Tibial nerve (tissue), 4 donors: ENCODE data around the gene NKX1-2. TPM values are rescaled to one million over a fixed set of nuclear protein-coding genes. Genes with fewer than 3 reads are reported as not detected.

Experiments used
- DNase-seq, 2 donors: peaks; one replicate each; pipeline ENCODE4 v3.0.0-alpha.2; 2019; ENCODE audit warnings: low spot score in 2 of 2
- H3K27ac ChIP-seq, 4 donors: fragments of 200-600 bp; sonication (generic) in 3 of 4; one replicate each; pipeline ENCODE4 v1.5.1; 2017 to 2019; ENCODE audit warnings: mild to moderate bottlenecking in 1 of 4
- H3K27me3 ChIP-seq, 2 donors: fragments of 200-600 bp; sonication (generic) in 1 of 2; one replicate each; pipeline versions ENCODE4 v1.5.1 to v1.6.0; 2017 to 2019
- H3K36me3 ChIP-seq, 3 donors: fragments of 200-600 bp; sonication (generic); one replicate each; pipeline ENCODE4 v1.5.1; 2018 to 2019
- H3K4me1 ChIP-seq, 4 donors: fragments of 200-600 bp; sonication (generic) in 3 of 4; one replicate each; pipeline ENCODE4 v1.5.1; 2017 to 2019
- H3K4me3 ChIP-seq, 4 donors: fragments of 200-600 bp; sonication (generic) in 3 of 4; one replicate each; pipeline ENCODE4 v1.5.1; 2017 to 2019; ENCODE audit warnings: mild to moderate bottlenecking in 1 of 4, moderate library complexity in 1 of 4
- H3K9me3 ChIP-seq, 4 donors: fragments of 200-600 bp; sonication (generic) in 3 of 4; one replicate each; pipeline ENCODE4 v1.5.1; 2017 to 2019
- EP300 ChIP-seq, 2 donors: sonication (generic); formaldehyde crosslinking; IDR thresholded peaks; one replicate each; pipeline ENCODE4 v1.6.1; 2017; ENCODE audit warnings: antibody characterized with exemption in 2 of 2, mild to moderate bottlenecking in 1 of 2
- POLR2A ChIP-seq, 2 donors: fragments of 450-650 bp; IDR thresholded peaks; one replicate each; pipeline ENCODE4 v1.6.1; 2017; ENCODE audit warnings: antibody characterized with exemption in 2 of 2, mild to moderate bottlenecking in 2 of 2, moderate library complexity in 2 of 2
- WGBS, 2 donors: methylation state at CpG; one replicate each; pipeline ENCODE4 v1.1.5; 2018; 5-methylcytosine and 5-hydroxymethylcytosine counted together
- total RNA-seq, 4 donors: library from RNA; depleted of rRNA; stranded (reverse); fragments of >200 nt; gene quantifications; one replicate each; pipeline ENCODE4 v1.1.0, GENCODE V29; 2016
- TF ChIP-seq, protein P1 (sequence below), 5 experiments: fragments of 200-600 bp in 3 of 5; fragments of 450-650 bp in 2 of 5; sonication (generic) in 3 of 5; IDR thresholded peaks; one replicate each; pipeline ENCODE4 v1.5.1; 2016 to 2019; ENCODE audit warnings: antibody characterized with exemption in 5 of 5, mild to moderate bottlenecking in 3 of 5, moderate library complexity in 2 of 5

The NKX1-2 gene
- total RNA-seq, 4 donors from 2014 or later, result not detected

DNA sequence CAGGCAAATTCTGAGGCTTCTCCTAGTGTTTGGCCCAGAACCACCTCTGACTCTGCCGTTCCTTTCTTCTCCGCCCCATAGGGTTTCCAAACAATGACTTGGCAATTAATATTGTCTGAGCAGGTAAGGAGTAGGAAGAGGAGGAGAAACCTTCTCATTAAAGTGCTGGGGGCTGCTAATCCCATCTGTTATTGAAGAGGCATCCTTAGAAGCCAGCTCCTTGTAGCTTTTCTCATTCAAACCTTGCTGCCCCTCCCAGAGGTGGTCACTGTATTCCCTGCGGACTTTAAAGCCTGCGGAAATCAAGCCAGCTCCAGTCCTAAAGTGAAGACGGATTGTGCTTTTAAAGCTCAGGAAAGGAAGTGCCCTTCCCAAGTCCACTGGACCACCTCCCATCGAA, 1.4 kb upstream of the NKX1-2 start:
- Histone ChIP-seq H3K4me1 (peaks cover 0 to 35% (median 20%) of the 10 kb centered on the region in 4 donors), H3K4me3 (no peak overlapping the region), H3K27ac (no peak overlapping the region), H3K9me3 (no peaks in the 10 kb centered on the region), H3K36me3 (no peaks in the 10 kb centered on the region), H3K27me3 (peaks cover 0 to 94% of the 10 kb centered on the region in 2 donors)
- 23 to 25% methylated on average over 6 of the region's 6 CpGs for WGBS, 2 donors
- TF ChIP-seq, protein P1, sequence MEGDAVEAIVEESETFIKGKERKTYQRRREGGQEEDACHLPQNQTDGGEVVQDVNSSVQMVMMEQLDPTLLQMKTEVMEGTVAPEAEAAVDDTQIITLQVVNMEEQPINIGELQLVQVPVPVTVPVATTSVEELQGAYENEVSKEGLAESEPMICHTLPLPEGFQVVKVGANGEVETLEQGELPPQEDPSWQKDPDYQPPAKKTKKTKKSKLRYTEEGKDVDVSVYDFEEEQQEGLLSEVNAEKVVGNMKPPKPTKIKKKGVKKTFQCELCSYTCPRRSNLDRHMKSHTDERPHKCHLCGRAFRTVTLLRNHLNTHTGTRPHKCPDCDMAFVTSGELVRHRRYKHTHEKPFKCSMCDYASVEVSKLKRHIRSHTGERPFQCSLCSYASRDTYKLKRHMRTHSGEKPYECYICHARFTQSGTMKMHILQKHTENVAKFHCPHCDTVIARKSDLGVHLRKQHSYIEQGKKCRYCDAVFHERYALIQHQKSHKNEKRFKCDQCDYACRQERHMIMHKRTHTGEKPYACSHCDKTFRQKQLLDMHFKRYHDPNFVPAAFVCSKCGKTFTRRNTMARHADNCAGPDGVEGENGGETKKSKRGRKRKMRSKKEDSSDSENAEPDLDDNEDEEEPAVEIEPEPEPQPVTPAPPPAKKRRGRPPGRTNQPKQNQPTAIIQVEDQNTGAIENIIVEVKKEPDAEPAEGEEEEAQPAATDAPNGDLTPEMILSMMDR (IDR thresholded peaks at IDR 0.05), result no peak
- no peak for TF ChIP-seq EP300 (IDR thresholded peaks at IDR 0.05)
- DNase-seq, result no peak

DNA sequence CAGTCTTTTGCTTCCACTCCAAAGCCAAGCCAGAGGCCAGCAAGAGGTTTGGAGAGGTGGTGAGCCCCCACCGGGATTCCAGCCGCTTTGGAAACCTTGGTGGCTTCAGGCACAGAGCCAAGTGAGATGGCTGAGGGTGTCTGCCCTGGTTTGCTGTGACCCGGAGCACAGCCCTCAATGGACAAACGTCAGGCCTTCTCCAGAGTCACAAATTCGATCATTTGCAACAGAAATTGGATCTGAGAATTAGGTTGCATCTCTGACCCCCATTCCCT, 885 bp upstream of the NKX1-2 start:
- H3K9me3 ChIP-seq, result no peaks in the 10 kb centered on the region
- H3K36me3 ChIP-seq, result no peaks in the 10 kb centered on the region
- WGBS, 2 donors, result 9 to 35% methylated on average over 4 to 5 of the region's 5 CpGs
- H3K27ac ChIP-seq, result no peak overlapping the region
- no peak overlapping the region for H3K4me3 ChIP-seq
- peaks cover 0 to 35% (median 20%) of the 10 kb centered on the region in 4 donors for H3K4me1 ChIP-seq
- no peak for DNase-seq
- H3K27me3 ChIP-seq, result peaks cover 0 to 96% of the 10 kb centered on the region in 2 donors
- TF ChIP-seq EP300 (IDR thresholded peaks at IDR 0.05), result no peak
- TF ChIP-seq, protein P1 (IDR thresholded peaks at IDR 0.05), result no peak
- TF ChIP-seq POLR2A (IDR thresholded peaks at IDR 0.05), result no peak

DNA sequence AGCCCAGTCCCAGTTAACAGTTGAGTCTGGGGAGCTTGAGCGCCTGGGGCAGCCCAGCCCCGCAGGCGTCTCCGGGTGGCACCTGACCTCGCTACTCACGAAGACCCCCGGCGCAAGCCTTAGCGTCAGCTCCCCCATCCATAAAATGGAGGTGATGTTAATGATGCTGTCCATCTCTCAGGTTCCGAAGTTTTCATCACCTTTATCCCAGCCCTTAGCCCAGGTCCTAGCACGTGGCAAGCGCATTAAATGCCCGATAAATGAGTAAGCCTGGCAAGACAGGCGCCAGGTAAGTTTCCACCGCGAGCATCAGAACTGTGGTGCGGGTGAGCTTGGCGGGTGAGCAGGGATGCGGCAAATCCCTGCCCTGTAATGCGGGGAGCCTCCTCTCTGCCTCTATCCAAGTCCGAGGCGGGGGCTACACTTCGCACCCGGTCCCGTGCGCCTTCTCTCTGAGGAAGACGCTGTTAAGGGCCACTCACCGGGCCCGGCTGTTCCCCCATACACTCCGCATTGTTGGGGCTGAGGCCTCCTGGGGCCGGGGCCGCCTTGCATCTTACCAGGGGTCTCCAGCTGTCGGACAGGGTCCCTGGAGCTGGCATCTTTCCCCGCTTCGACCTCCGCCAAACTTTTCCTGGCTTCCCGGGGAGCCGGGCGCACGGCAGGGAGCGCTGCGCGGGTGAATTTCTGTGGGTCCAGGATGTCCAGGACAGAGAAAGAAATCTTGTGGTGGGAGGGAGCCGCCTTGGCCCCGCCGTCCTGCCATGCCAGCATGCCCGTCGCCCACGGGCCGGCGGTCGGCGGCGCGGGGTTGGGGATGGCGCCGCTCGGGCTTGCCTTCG, 444 bp downstream of the NKX1-2 start:
- WGBS, 2 donors, result 1 to 2% methylated on average over 42 of the region's 59 CpGs
- no peaks in the 10 kb centered on the region for H3K9me3 ChIP-seq
- peaks cover 0 to 35% (median 20%) of the 10 kb centered on the region in 4 donors for H3K4me1 ChIP-seq
- no peaks in the 10 kb centered on the region for H3K36me3 ChIP-seq
- TF ChIP-seq, protein P1 (IDR thresholded peaks at IDR 0.05), result no peak
- no peak for TF ChIP-seq EP300 (IDR thresholded peaks at IDR 0.05)
- H3K4me3 ChIP-seq, result peak overlapping the region in 1 of 4 donors; percentile 32
- no peak for DNase-seq
- H3K27ac ChIP-seq, result no peak overlapping the region
- peaks cover 0 to 97% of the 10 kb centered on the region in 2 donors for H3K27me3 ChIP-seq

DNA sequence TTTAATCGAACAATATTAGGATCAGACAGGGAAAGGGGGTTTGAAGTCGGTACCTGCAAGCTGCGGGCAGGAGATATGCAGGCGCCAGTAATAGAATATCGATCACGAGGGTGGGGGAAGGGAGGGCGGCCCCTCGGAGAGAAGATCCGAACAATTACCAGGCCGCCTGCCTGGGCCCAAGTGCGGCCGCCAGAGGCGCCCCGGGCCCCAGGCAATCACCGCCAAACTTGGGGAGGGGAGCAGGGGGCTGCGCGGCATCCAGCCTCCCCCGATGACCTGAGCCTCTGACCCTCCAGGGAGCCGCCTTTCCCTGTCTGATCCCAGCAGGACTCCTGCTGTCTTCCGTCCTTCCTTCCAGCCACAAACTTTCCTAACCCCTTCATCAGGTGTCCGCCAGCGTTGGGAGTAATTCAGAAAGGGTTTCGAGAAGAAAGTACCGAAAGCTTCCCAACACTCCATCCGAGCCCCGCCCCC, 1.1 kb downstream of the NKX1-2 start:
- Histone ChIP-seq H3K36me3 (no peaks in the 10 kb centered on the region), H3K4me3 (no peak overlapping the region), H3K4me1 (peaks cover 0 to 35% (median 20%) of the 10 kb centered on the region in 4 donors), H3K9me3 (no peaks in the 10 kb centered on the region), H3K27me3 (peaks cover 0 to 97% of the 10 kb centered on the region in 2 donors), H3K27ac (no peak overlapping the region)
- WGBS, 2 donors, result 3 to 4% methylated on average over 22 to 24 of the region's 26 CpGs
- TF ChIP-seq, protein P1 (IDR thresholded peaks at IDR 0.05), result no peak
- no peak for TF ChIP-seq EP300 (IDR thresholded peaks at IDR 0.05)
- TF ChIP-seq POLR2A (IDR thresholded peaks at IDR 0.05), result no peak
- no peak for DNase-seq

DNA sequence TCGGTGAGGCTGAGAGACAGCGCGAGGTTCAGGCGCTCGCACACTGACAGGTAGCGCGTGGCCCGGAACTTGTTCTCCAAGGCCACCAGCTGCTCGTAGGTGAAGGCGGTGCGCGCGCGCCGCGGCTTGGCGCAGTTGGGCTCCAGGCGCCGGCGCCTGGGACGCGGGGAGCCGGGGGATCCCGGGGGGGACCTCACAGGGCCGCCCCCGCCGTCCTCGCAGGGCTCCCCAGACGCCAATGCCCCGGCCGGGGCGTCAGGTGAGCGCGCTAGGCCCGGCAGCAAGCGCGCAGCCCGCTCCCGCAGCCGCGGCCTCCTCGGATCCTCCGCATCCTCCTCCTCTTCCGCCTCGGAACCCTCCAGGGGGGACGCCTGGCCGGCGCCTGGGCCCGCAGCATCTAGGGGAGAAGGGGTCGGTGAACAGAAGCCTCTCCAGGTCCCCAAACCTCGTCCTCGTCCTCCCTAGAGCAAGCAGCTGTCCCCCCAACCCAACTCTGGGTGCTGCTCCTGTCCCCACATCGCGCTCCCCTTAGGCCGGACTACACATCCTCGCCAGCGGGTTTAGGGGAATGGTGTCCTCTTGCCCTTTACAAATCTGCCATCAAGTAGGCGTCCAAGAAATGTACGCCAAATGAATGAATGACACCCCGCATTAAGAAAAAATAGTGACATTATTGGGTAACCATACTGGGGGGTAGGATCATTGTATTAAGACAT, 1.9 kb downstream of the NKX1-2 start:
- whole genome bisulfite sequencing, 2 donors, result 7 to 13% methylated on average over 21 to 24 of the region's 60 CpGs
- no peak for DNase-seq
- no peaks in the 10 kb centered on the region for H3K9me3 ChIP-seq
- H3K36me3 ChIP-seq, result no peaks in the 10 kb centered on the region
- peaks cover 0 to 97% of the 10 kb centered on the region in 2 donors for H3K27me3 ChIP-seq
- H3K4me1 ChIP-seq, result peaks cover 0 to 35% (median 20%) of the 10 kb centered on the region in 4 donors
- peak overlapping the region in 1 of 4 donors; percentile 5 for H3K4me3 ChIP-seq
- no peak overlapping the region for H3K27ac ChIP-seq
- TF ChIP-seq POLR2A (IDR thresholded peaks at IDR 0.05), result no peak
- TF ChIP-seq EP300 (IDR thresholded peaks at IDR 0.05), result no peak
- TF ChIP-seq, protein P1 (IDR thresholded peaks at IDR 0.05), result no peak
